Fibroblast of lung (primary cell): ENCODE results near the gene ZNF630. TPM values are rescaled to one million over a fixed set of nuclear protein-coding genes. Genes with fewer than 3 reads are reported as not detected.
"Not testable (repeated sequence)": the region's sequence is repeated elsewhere in the genome, so short reads cannot be mapped to it uniquely, and the experiment has no call there.

Source experiments
- DNase-seq, 2 donors: peaks; one replicate each; pipeline versions ENCODE4 v3.0.0 to v3.0.0-alpha.2; 2010; ENCODE audit warnings: low read depth in 2 of 2
- H2AFZ ChIP-seq: 2 replicates; pipeline ENCODE4 v1.5.1; 2012; ENCODE audit warnings: low read length, control low read depth, inconsistent platforms
- H3K27ac ChIP-seq: 2 replicates; pipeline ENCODE4 v1.5.1; 2011; ENCODE audit warnings: low read length, control low read depth; ENCODE audit not compliant: insufficient read depth
- H3K27me3 ChIP-seq: 2 replicates; pipeline ENCODE4 v1.5.1; 2011; ENCODE audit warnings: mild to moderate bottlenecking, low read length; ENCODE audit not compliant: control insufficient read depth, insufficient read depth
- H3K36me3 ChIP-seq: 2 replicates; pipeline ENCODE4 v1.5.1; 2011; ENCODE audit warnings: low read length; ENCODE audit not compliant: control insufficient read depth, insufficient read depth
- H3K4me1 ChIP-seq: 2 replicates; pipeline ENCODE4 v1.5.1; 2011; ENCODE audit warnings: low read length; ENCODE audit not compliant: control insufficient read depth, insufficient read depth; ENCODE audit errors: extremely low read depth
- H3K4me2 ChIP-seq: 2 replicates; pipeline ENCODE4 v1.5.1; 2011; ENCODE audit warnings: low read length, control low read depth; ENCODE audit not compliant: insufficient read depth; ENCODE audit errors: extremely low read depth
- H3K4me3 ChIP-seq, 4 experiments: fragments of 200-600 bp in 1 of 4; sonication (generic) in 1 of 4; replicated peaks in 1 of 4; 2 replicates each; pipeline ENCODE4 v1.5.1; 2011 to 2016; ENCODE audit warnings: low read length in 4 of 4, low read depth in 3 of 4, mild to moderate bottlenecking in 3 of 4, control low read depth in 2 of 4, inconsistent platforms in 1 of 4, mixed read lengths in 1 of 4; ENCODE audit not compliant: insufficient read depth in 1 of 4; ENCODE audit errors: control extremely low read depth in 1 of 4
- H3K79me2 ChIP-seq: 2 replicates; pipeline ENCODE4 v1.5.1; 2012; ENCODE audit warnings: mild to moderate bottlenecking, low read length, inconsistent platforms; ENCODE audit not compliant: control insufficient read depth, insufficient read depth
- H3K9ac ChIP-seq: 2 replicates; pipeline ENCODE4 v1.5.1; 2011; ENCODE audit warnings: mild to moderate bottlenecking, low read length, control low read depth; ENCODE audit not compliant: insufficient read depth
- H3K9me3 ChIP-seq: 2 replicates; pipeline ENCODE4 v1.5.1; 2012; ENCODE audit warnings: low read depth, low read length; ENCODE audit not compliant: control insufficient read depth, insufficient read depth
- H4K20me1 ChIP-seq: 2 replicates; pipeline ENCODE4 v1.5.1; 2011; ENCODE audit warnings: low read length; ENCODE audit not compliant: control insufficient read depth, insufficient read depth; ENCODE audit errors: extremely low read depth
- EZH2 ChIP-seq: IDR thresholded peaks from 2 replicates; pipeline ENCODE4 v1.5.1; 2012; ENCODE audit warnings: low read length, control low read depth, mild to moderate bottlenecking; ENCODE audit errors: missing control alignments
- polyA plus RNA-seq, 2 donors: library from polyadenylated mRNA; depleted of rRNA in 1 of 2; stranded (reverse) in 1 of 2; unstranded in 1 of 2; fragments of >200 nt; gene quantifications; 2 replicates each; pipeline ENCODE4 v1.2.1, GENCODE V29; 2011 to 2012; ENCODE audit warnings: missing spikeins in 1 of 2
- total RNA-seq: library from RNA; depleted of rRNA; stranded (reverse); fragments of >200 nt; gene quantifications from 2 replicates; pipeline ENCODE4 v1.2.1, GENCODE V29; 2014
- TF ChIP-seq, protein P1 (sequence below), 2 donors: IDR thresholded peaks in 1 of 2; conservative IDR thresholded peaks in 1 of 2; 1 replicate in 1 of 2; 2 replicates in 1 of 2; pipeline ENCODE4 v1.5.1; 2011 to 2012; ENCODE audit warnings: low read length in 2 of 2, control low read depth in 1 of 2, inconsistent platforms in 1 of 2, low read depth in 1 of 2, mild to moderate bottlenecking in 1 of 2

Gene ZNF630
- total and polyA plus RNA-seq, 2 donors (not counting 1 experiment from before 2014, with no cell fraction given) = 0.59 to 4.3 TPM

DNA sequence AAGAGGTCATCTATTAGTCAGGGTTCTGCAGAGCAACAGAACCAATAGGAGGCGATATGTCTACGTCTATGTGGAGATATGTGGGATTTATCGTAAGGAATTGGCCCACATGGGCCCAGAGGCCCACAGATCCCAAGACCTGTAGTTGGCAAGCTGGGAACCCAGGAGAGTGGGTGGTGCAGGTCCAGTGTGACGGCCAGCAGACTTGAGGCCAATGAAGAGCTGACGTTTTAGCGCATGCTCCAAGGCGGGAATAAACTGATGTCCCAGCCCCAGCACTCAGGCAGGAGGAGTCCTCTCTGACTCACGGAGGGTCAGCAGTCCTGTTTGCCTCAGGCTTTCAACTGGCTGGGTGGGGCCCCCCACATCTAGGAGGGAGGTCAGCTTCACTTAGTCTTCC is 43.3 kb downstream of the ZNF630 start:
- no peak overlapping the region for H2AFZ ChIP-seq
- no peak for DNase-seq

DNA sequence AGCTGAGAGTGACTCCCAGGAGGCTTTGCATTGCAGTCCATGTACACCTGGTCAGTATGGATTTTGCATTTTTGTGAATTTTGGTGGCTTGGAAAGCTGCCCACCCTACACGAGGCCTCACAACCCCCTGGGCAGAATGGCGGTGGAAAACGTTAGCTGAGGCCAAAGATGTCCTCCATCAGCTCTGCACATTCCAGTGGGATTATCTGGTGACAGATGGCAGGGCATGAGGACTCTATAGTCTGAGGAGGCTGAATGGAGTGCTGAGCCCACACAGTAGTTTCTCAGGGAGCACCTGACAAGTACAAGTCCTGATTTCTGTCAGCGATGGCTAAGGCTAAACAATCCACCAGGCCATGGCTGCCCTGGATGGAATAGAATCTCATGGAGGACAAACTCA is 43.9 kb downstream of the ZNF630 start:
- not testable (repeated sequence) for H2AFZ ChIP-seq, H3K4me3 ChIP-seq, H3K79me2 ChIP-seq, H3K9ac ChIP-seq, H3K27ac ChIP-seq, H4K20me1 ChIP-seq, H3K9me3 ChIP-seq, H3K4me2 ChIP-seq, H3K27me3 ChIP-seq, H3K4me1 ChIP-seq, DNase-seq, H3K36me3 ChIP-seq

More for the DNA sequence above, 43.3 kb downstream of the ZNF630 start:
- no peak overlapping the region for H3K4me3 ChIP-seq
- H3K4me2 ChIP-seq = no peak overlapping the region
- H4K20me1 ChIP-seq = no peaks in the 10 kb centered on the region
- no peaks in the 10 kb centered on the region for H3K79me2 ChIP-seq
- H3K9me3 ChIP-seq = no peaks in the 10 kb centered on the region
- H3K36me3 ChIP-seq = no peaks in the 10 kb centered on the region
- H3K4me1 ChIP-seq = no peaks in the 10 kb centered on the region
- no peak overlapping the region for H3K9ac ChIP-seq
- TF ChIP-seq, protein P1, sequence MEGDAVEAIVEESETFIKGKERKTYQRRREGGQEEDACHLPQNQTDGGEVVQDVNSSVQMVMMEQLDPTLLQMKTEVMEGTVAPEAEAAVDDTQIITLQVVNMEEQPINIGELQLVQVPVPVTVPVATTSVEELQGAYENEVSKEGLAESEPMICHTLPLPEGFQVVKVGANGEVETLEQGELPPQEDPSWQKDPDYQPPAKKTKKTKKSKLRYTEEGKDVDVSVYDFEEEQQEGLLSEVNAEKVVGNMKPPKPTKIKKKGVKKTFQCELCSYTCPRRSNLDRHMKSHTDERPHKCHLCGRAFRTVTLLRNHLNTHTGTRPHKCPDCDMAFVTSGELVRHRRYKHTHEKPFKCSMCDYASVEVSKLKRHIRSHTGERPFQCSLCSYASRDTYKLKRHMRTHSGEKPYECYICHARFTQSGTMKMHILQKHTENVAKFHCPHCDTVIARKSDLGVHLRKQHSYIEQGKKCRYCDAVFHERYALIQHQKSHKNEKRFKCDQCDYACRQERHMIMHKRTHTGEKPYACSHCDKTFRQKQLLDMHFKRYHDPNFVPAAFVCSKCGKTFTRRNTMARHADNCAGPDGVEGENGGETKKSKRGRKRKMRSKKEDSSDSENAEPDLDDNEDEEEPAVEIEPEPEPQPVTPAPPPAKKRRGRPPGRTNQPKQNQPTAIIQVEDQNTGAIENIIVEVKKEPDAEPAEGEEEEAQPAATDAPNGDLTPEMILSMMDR (conservative IDR thresholded peaks at IDR 0.05 in 1 of 2, IDR thresholded peaks at IDR 0.05 in 1 of 2; ENCODE audit: low read depth in 1 of 2, low read length in 2 of 2) = no peak
- no peak for TF ChIP-seq EZH2
- no peak overlapping the region for H3K27ac ChIP-seq
- no peaks in the 10 kb centered on the region for H3K27me3 ChIP-seq

DNA sequence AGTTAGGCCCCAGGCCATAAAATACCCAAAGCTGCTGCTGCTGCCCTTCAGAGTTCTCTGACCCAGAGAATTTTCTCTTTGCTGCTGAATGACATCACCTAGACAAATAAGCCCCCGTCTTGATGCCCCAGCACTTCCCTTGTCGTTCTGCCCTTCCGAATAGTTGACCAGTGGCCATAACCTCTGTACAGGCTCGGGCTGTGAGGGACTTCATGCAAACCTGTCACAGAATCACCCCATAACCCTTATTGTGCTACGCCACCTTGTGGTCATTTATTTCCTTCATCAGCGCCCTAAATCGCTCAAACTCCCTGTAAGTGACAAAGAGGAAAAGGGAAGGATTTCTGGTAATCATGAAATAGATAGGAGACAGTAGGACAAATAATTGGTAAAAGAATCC is 45.9 kb downstream of the ZNF630 start:
- H3K4me1 ChIP-seq = no peaks in the 10 kb centered on the region
- H3K79me2 ChIP-seq = no peaks in the 10 kb centered on the region
- H3K9ac ChIP-seq = no peak overlapping the region
- no peak overlapping the region for H3K4me2 ChIP-seq
- no peaks in the 10 kb centered on the region for H4K20me1 ChIP-seq
- H2AFZ ChIP-seq = no peak overlapping the region
- peak; percentile 41 to 74 for DNase-seq
- TF ChIP-seq EZH2 = no peak
- TF ChIP-seq, protein P1 (conservative IDR thresholded peaks at IDR 0.05 in 1 of 2, IDR thresholded peaks at IDR 0.05 in 1 of 2; ENCODE audit: low read depth in 1 of 2, low read length in 2 of 2) = peak; percentile 51 to 53
- no peak overlapping the region for H3K4me3 ChIP-seq
- H3K36me3 ChIP-seq = no peaks in the 10 kb centered on the region
- no peaks in the 10 kb centered on the region for H3K9me3 ChIP-seq
- no peak overlapping the region for H3K27ac ChIP-seq
- no peaks in the 10 kb centered on the region for H3K27me3 ChIP-seq
